Measurements from ENCODE around the gene SLC37A1.

The SLC37A1 gene

DNA sequence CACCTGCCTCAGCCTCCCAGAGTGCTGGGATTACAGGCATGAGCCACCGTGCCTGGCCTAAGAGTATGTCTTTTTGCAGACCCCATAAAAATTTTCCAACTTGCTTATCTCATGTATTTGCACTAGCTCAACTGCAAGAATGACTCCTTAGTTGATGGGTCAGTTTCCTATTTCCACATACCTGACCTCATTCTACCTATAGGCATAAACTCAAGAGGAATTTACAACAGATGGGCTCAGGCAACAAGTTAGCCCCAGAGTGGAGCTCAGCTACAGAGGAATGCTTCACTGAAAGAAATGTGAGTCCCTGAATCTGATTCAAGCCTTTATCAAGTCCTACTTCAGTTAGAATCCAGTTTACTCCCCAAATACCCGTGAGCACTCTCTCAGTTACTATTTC is 5.3 kb upstream of the SLC37A1 start:
- TF ChIP-seq, protein P1, sequence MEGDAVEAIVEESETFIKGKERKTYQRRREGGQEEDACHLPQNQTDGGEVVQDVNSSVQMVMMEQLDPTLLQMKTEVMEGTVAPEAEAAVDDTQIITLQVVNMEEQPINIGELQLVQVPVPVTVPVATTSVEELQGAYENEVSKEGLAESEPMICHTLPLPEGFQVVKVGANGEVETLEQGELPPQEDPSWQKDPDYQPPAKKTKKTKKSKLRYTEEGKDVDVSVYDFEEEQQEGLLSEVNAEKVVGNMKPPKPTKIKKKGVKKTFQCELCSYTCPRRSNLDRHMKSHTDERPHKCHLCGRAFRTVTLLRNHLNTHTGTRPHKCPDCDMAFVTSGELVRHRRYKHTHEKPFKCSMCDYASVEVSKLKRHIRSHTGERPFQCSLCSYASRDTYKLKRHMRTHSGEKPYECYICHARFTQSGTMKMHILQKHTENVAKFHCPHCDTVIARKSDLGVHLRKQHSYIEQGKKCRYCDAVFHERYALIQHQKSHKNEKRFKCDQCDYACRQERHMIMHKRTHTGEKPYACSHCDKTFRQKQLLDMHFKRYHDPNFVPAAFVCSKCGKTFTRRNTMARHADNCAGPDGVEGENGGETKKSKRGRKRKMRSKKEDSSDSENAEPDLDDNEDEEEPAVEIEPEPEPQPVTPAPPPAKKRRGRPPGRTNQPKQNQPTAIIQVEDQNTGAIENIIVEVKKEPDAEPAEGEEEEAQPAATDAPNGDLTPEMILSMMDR (conservative IDR thresholded peaks at IDR 0.05; ENCODE audit: low read depth) = no peak
- no peak for DNase-seq (ENCODE audit: low spot score)
- H3K27ac ChIP-seq = no peak overlapping the region
- POLR2A ChIA-PET (ENCODE audit: low non-redundant PET) = no interaction called here
- CTCF ChIA-PET = no interaction called here

DNA sequence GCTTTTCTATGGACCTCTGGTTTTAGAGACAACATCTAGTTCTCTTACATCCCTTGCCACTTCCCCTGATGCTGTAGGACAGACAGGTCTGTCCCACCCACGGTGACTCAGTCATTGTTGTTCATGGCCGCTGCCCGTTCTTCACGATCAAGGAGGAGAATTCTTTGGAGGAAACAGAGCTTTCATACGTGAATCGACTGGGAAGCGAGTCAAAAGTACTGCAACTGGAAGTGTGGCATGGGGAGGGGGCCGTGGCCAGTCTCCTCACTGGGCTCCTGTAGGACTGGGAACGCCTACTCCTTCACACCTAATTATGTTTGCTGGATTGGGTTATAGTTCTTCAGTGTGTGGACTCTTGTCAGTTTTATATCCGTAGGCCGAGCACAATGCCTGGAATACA is 4.4 kb upstream of the SLC37A1 start:
- H3K27ac ChIP-seq = no peak overlapping the region
- DNase-seq (ENCODE audit: low spot score) = no peak
- TF ChIP-seq, protein P1 (conservative IDR thresholded peaks at IDR 0.05; ENCODE audit: low read depth) = no peak
- ChIA-PET CTCF (no interaction called here), POLR2A (ENCODE audit: low non-redundant PET) (no interaction called here)

DNA sequence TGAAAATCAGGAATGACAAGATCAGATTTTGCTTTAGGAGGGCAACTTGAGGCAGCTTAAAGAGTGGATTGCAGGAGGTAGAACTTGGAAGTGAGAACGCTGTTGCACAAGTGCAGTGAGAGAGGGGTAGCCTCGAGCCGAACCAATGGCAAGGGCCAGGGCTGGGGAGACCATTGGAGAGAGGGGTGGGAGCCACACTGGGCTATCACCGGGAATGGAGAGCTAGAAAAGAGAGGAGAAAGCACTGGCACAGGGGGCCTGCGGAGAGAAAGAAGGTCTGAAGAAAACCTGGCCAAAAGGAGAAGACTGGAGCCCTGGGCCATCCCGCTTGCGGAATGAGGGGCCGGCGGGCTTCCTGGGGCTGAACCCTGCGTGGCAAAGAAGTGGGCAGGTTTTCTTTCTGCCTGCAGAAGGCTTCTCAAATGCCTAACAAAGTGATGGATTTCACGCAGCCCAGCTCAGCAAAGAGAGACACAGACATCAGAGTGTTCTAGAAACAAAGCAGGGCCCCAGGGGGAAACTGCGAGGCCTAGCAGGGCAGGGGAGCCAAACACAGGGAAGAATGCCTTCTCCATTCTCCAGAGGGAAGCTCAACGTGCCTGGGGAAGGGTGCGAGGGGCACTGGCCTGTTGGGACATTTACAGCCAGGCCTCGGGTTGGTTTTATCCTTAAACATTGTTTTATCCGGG is 1.2 kb upstream of the SLC37A1 start:
- H3K27ac ChIP-seq = no peak overlapping the region
- TF ChIP-seq, protein P1 (conservative IDR thresholded peaks at IDR 0.05; ENCODE audit: low read depth) = no peak
- CTCF ChIA-PET = interaction anchor here (0.7 kb wide), 1 partner anchor 16 kb away, joined by 3 read pairs; the partner anchor contains the start of gene RSPH1
- no peak for DNase-seq (ENCODE audit: low spot score)
- POLR2A ChIA-PET (ENCODE audit: low non-redundant PET) = interaction anchor here (0.6 kb wide), 1 partner anchor 40 kb away, joined by 4 read pairs; no protein-coding TSS in a partner anchor

DNA sequence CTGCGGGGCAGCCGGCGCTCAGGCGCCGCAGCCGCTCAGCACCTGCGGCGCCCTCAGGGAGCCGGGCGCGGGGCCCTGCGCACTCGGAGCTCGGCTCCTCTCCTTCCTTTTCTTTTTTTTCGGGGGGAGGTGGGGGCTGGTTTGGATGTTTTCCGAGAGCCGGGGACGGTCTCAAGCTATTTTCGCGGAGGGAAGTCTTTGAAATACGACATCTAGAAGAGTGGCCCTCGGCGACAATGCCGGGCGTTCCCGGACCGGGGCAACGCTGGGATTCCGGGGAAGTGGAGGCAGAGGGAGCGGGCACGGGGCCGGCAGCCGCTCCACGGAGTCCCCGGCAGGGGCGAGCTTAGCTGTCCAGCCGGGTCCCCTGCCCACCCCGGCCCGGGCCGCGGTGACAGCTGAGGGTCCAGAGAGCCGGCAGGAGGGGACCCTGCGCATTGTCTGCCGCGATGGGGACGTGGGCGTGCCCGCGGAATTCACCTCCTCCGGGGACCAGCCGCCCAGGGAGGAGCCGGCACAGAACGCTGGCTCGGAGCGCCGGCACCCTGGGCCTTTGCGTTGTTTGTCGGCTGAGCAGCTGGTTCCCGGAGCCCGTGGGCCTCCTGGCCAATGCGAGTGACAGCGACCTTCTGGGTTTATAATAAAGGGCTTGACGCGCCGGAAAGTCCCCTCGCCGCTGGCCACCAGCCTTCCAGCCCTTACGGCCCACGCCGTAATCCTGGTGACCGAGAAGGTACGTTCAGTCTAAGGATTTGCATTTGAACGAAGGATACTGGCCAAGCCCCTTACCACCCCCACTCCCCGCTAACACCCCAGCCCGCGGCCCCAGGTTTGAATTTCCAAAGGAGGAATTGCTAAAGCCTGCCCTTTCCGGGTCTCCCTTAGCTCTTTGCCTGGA is 582 bp downstream of the SLC37A1 start:
- TF ChIP-seq, protein P1 (conservative IDR thresholded peaks at IDR 0.05; ENCODE audit: low read depth) = no peak

DNA sequence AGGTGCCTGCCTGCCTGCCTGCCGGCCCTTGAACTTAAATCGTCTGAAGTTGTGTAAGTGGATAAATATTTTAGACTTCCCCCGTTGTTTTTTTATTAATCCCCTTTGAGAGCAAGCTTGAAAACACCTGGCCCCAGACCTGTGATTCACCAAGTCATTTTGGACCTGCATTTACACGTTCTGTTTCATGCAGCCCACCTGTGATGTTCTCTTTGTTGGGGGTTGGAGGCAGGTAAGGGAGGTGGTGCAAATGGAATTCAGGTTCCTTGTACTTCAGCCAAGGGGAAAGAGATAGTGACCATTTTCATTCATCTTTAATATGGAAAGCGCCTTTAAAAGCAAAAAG is 1.2 kb downstream of the SLC37A1 start:
- POLR2A ChIA-PET (ENCODE audit: low non-redundant PET) = interaction anchor here (0.5 kb wide), 1 partner anchor 683 kb away, joined by 3 read pairs; no protein-coding TSS in a partner anchor
- TF ChIP-seq, protein P1 (conservative IDR thresholded peaks at IDR 0.05; ENCODE audit: low read depth) = no peak
- CTCF ChIA-PET = interaction anchor here (0.6 to 1.0 kb wide), 2 partner anchors 14 to 205 kb away, joined by 3 to 6 read pairs; no protein-coding TSS in a partner anchor
- no peak overlapping the region for H3K27ac ChIP-seq
- DNase-seq (ENCODE audit: low spot score) = no peak

More for the DNA sequence above, 582 bp downstream of the SLC37A1 start:
- POLR2A ChIA-PET (ENCODE audit: low non-redundant PET) = interaction anchor here (0.5 kb wide), 1 partner anchor 684 kb away, joined by 3 read pairs; no protein-coding TSS in a partner anchor
- peak; percentile 38 for DNase-seq (ENCODE audit: low spot score)
- CTCF ChIA-PET = interaction anchor here (0.6 to 1.0 kb wide), 3 partner anchors 10 to 205 kb away, joined by 3 to 6 read pairs (median 3); no protein-coding TSS in a partner anchor
- H3K27ac ChIP-seq = no peak overlapping the region

DNA sequence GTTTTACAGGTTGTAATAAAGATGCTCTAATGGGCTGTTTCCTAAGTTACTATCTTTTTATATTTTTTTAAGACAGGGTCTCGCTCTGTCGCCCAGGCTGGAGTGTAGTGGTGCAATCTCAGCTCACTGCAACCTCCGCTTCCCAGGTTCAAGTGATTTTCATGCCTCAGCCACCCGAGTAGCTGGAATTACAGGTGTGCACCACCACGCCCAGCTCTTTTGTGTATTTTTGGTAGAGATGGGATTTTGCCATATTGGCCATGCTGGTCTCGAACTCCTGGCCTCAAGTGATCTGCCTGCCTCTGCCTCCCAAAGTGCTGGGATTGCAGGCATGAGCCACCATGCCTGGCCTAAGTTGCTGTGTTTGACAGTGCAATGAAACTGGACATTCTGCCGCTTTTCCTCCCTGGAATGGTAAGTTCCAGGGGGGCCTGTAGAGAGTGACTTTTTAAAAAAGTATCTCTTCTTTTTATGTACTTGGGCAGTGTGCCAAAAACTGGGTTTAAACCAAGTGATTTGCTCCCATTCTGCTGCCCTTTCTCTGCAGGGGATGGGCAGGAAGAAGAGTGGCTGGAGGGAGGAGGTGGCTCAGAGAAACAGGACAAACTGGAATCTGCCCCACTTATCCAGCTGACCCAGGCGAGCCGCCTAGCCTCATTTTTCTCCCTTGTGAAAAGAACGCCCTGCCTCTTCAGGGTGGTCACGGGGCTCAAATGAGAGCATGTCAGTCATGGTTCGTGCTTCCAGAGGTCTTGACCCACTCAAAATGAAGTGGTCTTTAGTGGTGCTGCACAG is 2.3 kb downstream of the SLC37A1 start:
- POLR2A ChIA-PET (ENCODE audit: low non-redundant PET) = no interaction called here
- TF ChIP-seq, protein P1 (conservative IDR thresholded peaks at IDR 0.05; ENCODE audit: low read depth) = no peak
- peak; percentile 41 for DNase-seq (ENCODE audit: low spot score)
- H3K27ac ChIP-seq = no peak overlapping the region
- CTCF ChIA-PET = interaction anchor here (1.0 kb wide), 1 partner anchor 15 kb away, joined by 3 read pairs; no protein-coding TSS in a partner anchor

Data from RWPE1 (cell line).